ENCODE data around the gene TBC1D30. TPM values are rescaled to one million over a fixed set of nuclear protein-coding genes. Genes with fewer than 3 reads are reported as not detected.
A peak's percentile ranks its signal among the peaks of the same experiment; 100 is the strongest.

Gene TBC1D30
- total RNA-seq, 1 donor from 2014 or later, result 11.5 TPM

GRCh38 chr12:64892561-64892960, 68.1 kb downstream of the TBC1D30 start:
- TF ChIP-seq CTCF (IDR thresholded peaks at IDR 0.05), result no peak
- DNase-seq, result no peak
- intact Hi-C loops (cut with DNase I), result loop anchor here (5.0 kb wide), 1 partner anchor 230 kb away; the partner anchor contains the start of gene WIF1
- H3K27me3 ChIP-seq (ENCODE audit: low read depth), result no peaks in the 10 kb centered on the region
- H3K27ac ChIP-seq, result no peak overlapping the region
- no peaks in the 10 kb centered on the region for H3K36me3 ChIP-seq
- ATAC-seq, result no peak
- no peaks in the 10 kb centered on the region for H3K9me3 ChIP-seq
- H3K4me3 ChIP-seq, result no peak overlapping the region
- peaks cover 8% of the 10 kb centered on the region for H3K4me1 ChIP-seq

GRCh38 chr12:64893961-64894360, 69.5 kb downstream of the TBC1D30 start:
- Histone ChIP-seq H3K27me3 (ENCODE audit: low read depth) (no peaks in the 10 kb centered on the region), H3K9me3 (no peaks in the 10 kb centered on the region), H3K4me3 (no peak overlapping the region), H3K4me1 (peaks cover 8% of the 10 kb centered on the region), H3K36me3 (no peaks in the 10 kb centered on the region), H3K27ac (no peak overlapping the region)
- ATAC-seq, result no peak
- no peak for TF ChIP-seq CTCF (IDR thresholded peaks at IDR 0.05)
- intact Hi-C loops (cut with DNase I), result loop anchor here (5.0 kb wide), 1 partner anchor 228 kb away; the partner anchor contains the start of gene WIF1
- DNase-seq, result no peak

- Histone ChIP-seq H3K4me3 (no peak overlapping the region), H3K9me3 (no peaks in the 10 kb centered on the region), H3K4me1 (peaks cover 8% of the 10 kb centered on the region), H3K27ac (no peak overlapping the region), H3K36me3 (no peaks in the 10 kb centered on the region), H3K27me3 (ENCODE audit: low read depth) (no peaks in the 10 kb centered on the region)
- ATAC-seq (no peak), DNase-seq (no peak)
- TF ChIP-seq CTCF (IDR thresholded peaks at IDR 0.05), result no peak
- intact Hi-C loops (cut with DNase I), result loop anchor here (5.0 kb wide), 1 partner anchor 227 kb away; the partner anchor contains the start of gene WIF1
These were observed 70.5 kb downstream of the TBC1D30 start for GRCh38 chr12:64894827-64895475.

GRCh38 chr12:64895526-64895925, 71.1 kb downstream of the TBC1D30 start:
- TF ChIP-seq CTCF (IDR thresholded peaks at IDR 0.05), result no peak
- H3K4me1 ChIP-seq, result peaks cover 8% of the 10 kb centered on the region
- no peaks in the 10 kb centered on the region for H3K36me3 ChIP-seq
- ATAC-seq (no peak), DNase-seq (no peak)
- intact Hi-C loops (cut with DNase I), result no loop called here
- H3K4me3 ChIP-seq, result no peak overlapping the region
- no peak overlapping the region for H3K27ac ChIP-seq
- H3K27me3 ChIP-seq (ENCODE audit: low read depth), result no peaks in the 10 kb centered on the region
- H3K9me3 ChIP-seq, result no peaks in the 10 kb centered on the region

- Histone ChIP-seq H3K9me3 (no peaks in the 10 kb centered on the region), H3K4me1 (no peaks in the 10 kb centered on the region), H3K36me3 (no peaks in the 10 kb centered on the region), H3K27ac (no peak overlapping the region), H3K4me3 (no peak overlapping the region), H3K27me3 (ENCODE audit: low read depth) (no peaks in the 10 kb centered on the region)
- no peak for TF ChIP-seq CTCF (IDR thresholded peaks at IDR 0.05)
- no peak for DNase-seq
- intact Hi-C loops (cut with DNase I), result no loop called here
- peak in 1 of 2 donors; percentile 32 for ATAC-seq
These were observed 76.1 kb downstream of the TBC1D30 start for GRCh38 chr12:64900540-64900939.

Data from lower lobe of right lung (tissue), 2 donors.